Measurements from ENCODE around the gene GCHFR.

Gene GCHFR

DNA sequence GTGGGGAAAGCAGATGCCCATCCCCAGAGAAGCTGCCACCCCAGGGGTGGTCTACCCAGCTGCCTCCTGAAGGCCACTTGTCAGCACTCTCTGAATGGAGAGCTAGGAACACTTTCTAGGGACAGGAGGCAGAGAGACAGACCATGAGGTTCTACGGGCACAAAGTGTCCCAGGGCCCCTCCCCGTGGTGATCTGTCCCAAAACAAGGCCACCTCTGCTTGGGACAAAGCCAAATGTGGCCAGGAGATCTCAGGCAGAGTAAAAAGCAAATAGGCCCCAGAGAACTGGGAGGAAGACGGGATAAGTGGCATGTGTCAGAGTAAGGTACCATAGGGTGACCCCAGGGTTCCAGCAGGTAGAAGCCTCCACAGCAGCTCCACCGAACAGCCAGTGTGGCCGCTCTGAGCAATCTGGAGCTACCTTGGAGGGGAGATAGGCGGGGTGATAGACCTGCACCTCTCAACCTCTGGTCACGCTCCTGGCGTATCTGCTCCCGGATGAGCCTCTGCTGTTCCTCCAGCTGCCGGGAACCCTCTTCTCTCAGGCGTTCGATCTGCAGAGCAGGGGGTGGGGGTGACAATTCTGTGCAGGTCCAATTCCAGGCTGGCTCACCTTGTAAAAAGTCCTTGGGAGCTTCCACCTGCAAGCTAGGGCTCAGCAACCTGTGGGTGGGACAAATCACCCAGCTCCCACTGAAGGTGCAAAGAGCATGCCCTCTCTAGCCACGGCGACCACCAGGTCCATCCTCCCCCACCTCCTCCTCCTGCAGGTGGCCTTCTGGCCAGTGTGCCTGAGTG lies 12.1 kb downstream of the GCHFR start:
- Histone ChIP-seq H3K4me1 (ENCODE audit: control insufficient read depth, insufficient read depth, low read length) (no peaks in the 10 kb centered on the region), H3K27me3 (ENCODE audit: control insufficient read depth, insufficient read depth, low read length, poor library complexity, severe bottlenecking) (no peaks in the 10 kb centered on the region), H3K27ac (ENCODE audit: insufficient read depth, low read depth, low read length, poor library complexity, severe bottlenecking) (no peak overlapping the region), H3K4me3 (ENCODE audit: insufficient read depth, low read depth, low read length) (no peak overlapping the region), H3K36me3 (ENCODE audit: control insufficient read depth, insufficient read depth, low read length) (peaks cover 28% of the 10 kb centered on the region), H3K9me3 (ENCODE audit: control insufficient read depth, low read length) (no peaks in the 10 kb centered on the region)
- WGBS, 2 experiments = 95 to 96% methylated on average over 14 of the region's 14 CpGs

DNA sequence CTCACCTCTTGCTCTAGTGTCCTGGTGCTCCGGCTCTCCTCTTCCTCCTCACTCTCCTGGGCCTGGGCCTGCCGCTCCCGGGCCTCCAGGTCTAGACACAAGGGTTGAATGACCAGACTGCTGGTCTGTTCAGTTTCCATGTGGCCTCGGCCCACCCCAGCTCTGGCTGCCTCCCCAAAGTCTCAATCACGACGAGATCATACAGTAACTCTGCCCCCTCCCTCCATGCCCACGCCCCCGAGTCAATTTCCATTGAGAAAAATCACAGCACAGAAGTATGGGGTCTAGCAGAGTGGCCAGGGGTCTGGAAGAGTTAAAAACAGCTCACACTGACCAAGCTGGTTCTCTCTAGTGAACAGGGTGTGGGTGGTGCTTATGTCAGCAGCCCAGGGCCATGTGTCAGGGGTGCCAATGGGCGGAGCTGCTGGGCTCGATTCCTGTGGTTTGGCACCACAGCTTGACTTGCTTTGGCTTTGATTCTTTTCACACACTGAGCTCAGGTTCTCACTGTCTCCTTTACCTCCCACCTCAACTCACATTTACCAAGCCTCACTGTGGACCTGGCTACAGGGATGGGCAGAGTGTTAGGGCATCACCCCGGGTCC lies 12.8 kb downstream of the GCHFR start:
- H3K9me3 ChIP-seq (ENCODE audit: control insufficient read depth, low read length) = no peaks in the 10 kb centered on the region
- peaks cover 28% of the 10 kb centered on the region for H3K36me3 ChIP-seq (ENCODE audit: control insufficient read depth, insufficient read depth, low read length)
- no peaks in the 10 kb centered on the region for H3K4me1 ChIP-seq (ENCODE audit: control insufficient read depth, insufficient read depth, low read length)
- WGBS, 2 experiments = 94% methylated on average over 11 of the region's 11 CpGs
- no peak overlapping the region for H3K27ac ChIP-seq (ENCODE audit: insufficient read depth, low read depth, low read length, poor library complexity, severe bottlenecking)
- no peak overlapping the region for H3K4me3 ChIP-seq (ENCODE audit: insufficient read depth, low read depth, low read length)
- no peaks in the 10 kb centered on the region for H3K27me3 ChIP-seq (ENCODE audit: control insufficient read depth, insufficient read depth, low read length, poor library complexity, severe bottlenecking)

DNA sequence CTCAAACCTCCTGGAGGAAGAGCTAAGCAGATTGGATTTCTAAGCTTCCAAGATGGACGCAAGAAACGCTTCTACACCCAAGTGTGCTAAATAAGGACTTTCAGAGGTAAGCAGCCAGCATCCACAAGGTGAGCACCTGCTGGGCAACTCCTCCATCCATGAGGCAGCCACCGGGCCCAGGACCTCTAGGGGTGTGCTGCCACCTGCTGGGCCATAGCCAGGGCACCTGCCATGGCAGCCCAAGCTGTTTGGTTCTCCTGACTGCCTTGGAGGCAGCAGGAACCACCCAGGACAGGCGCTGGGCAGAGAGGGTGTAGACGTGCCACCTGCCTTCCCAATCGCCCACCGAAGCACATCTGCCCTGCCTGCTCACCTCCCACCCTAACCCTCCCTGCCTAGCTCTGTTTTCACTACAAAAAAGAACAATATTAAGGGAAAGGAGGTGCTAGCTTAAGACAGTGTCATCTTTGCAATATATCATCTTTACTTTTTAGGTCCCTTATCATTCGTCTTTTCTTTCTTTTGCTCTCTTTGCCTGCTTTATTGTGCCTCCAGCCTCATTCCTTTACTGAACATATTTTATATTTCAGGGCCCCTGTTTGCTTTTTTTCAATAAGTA lies 18.9 kb downstream of the GCHFR start:
- Histone ChIP-seq H3K4me3 (ENCODE audit: insufficient read depth, low read depth, low read length) (no peak overlapping the region), H3K27ac (ENCODE audit: insufficient read depth, low read depth, low read length, poor library complexity, severe bottlenecking) (peak overlapping the region; percentile 6), H3K27me3 (ENCODE audit: control insufficient read depth, insufficient read depth, low read length, poor library complexity, severe bottlenecking) (no peaks in the 10 kb centered on the region), H3K36me3 (ENCODE audit: control insufficient read depth, insufficient read depth, low read length) (peaks cover 11% of the 10 kb centered on the region), H3K9me3 (ENCODE audit: control insufficient read depth, low read length) (no peaks in the 10 kb centered on the region), H3K4me1 (ENCODE audit: control insufficient read depth, insufficient read depth, low read length) (no peaks in the 10 kb centered on the region)
- 76 to 78% methylated on average over 8 of the region's 8 CpGs for WGBS, 2 experiments

DNA sequence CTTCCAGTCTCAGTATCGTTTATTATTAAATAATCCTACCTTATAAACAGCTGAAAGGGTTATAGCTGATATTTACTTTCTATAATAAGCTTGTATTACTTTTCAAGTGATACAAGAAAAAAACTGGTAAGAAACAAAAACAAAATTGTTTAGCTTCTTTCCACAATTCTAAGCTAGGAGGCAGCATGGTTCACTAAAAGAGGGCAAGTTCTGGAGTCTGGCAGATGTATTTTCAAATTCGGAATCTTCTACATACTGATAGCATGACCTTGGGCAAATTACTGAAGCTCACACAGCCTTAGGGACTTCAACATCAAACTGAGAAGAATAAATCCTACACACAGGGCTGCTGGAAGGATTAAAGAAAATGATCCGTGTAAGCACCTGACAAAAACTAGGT lies 21.3 kb downstream of the GCHFR start:
- WGBS, 2 experiments = 88 to 96% methylated on average over 2 of the region's 3 CpGs
- H3K36me3 ChIP-seq (ENCODE audit: control insufficient read depth, insufficient read depth, low read length) = no peaks in the 10 kb centered on the region
- H3K27ac ChIP-seq (ENCODE audit: insufficient read depth, low read depth, low read length, poor library complexity, severe bottlenecking) = no peak overlapping the region
- H3K4me3 ChIP-seq (ENCODE audit: insufficient read depth, low read depth, low read length) = no peak overlapping the region
- H3K4me1 ChIP-seq (ENCODE audit: control insufficient read depth, insufficient read depth, low read length) = no peaks in the 10 kb centered on the region
- no peaks in the 10 kb centered on the region for H3K9me3 ChIP-seq (ENCODE audit: control insufficient read depth, low read length)
- no peaks in the 10 kb centered on the region for H3K27me3 ChIP-seq (ENCODE audit: control insufficient read depth, insufficient read depth, low read length, poor library complexity, severe bottlenecking)

DNA sequence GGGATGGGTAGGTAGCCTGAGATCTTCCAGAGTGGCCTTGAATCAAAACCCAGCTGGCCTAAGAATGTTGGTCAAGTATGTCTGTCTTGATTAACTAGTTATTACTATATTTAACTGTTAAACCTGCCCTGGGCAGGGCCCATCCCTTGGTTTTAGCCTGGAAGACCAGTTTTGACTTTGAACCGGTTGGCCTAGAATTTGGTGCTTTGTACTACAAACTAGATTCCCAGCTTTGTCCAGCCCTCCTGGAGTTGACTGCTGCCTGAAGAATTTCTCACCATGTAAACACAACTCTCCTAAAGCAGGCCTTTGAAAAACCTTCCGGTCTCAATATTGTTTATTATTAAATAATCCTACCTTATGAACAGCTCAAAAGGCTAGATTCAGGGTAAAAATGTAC lies 21.9 kb downstream of the GCHFR start:
- no peaks in the 10 kb centered on the region for H3K9me3 ChIP-seq (ENCODE audit: control insufficient read depth, low read length)
- H3K4me1 ChIP-seq (ENCODE audit: control insufficient read depth, insufficient read depth, low read length) = no peaks in the 10 kb centered on the region
- H3K36me3 ChIP-seq (ENCODE audit: control insufficient read depth, insufficient read depth, low read length) = no peaks in the 10 kb centered on the region
- no peaks in the 10 kb centered on the region for H3K27me3 ChIP-seq (ENCODE audit: control insufficient read depth, insufficient read depth, low read length, poor library complexity, severe bottlenecking)
- no peak overlapping the region for H3K4me3 ChIP-seq (ENCODE audit: insufficient read depth, low read depth, low read length)
- no peak overlapping the region for H3K27ac ChIP-seq (ENCODE audit: insufficient read depth, low read depth, low read length, poor library complexity, severe bottlenecking)
- 89 to 97% methylated on average over 1 to 2 of the region's 2 CpGs for WGBS, 2 experiments

DNA sequence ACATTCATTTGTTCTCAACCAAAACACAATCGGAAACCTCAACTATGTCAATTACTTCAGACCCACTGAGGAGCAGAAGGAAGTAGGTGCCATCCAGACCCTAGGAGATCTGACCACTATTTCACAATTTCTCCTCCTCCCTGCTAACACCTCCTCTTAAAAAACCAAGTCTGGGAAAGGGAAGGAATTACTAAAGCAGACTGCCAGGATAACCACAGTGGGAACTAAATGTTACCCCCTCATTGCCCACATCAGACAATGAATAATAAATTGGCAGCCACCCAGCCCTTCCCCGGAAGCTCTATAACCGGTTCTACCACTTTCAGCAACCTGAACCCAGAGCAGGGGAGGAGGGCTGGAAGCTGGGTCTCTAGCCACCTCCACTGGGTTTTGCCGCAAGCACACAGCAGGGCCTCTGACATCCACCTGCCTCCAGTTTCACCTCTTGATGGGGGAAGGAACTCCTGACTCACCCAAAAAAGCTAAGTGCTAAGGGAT lies 23.5 kb downstream of the GCHFR start:
- Histone ChIP-seq H3K9me3 (ENCODE audit: control insufficient read depth, low read length) (no peaks in the 10 kb centered on the region), H3K36me3 (ENCODE audit: control insufficient read depth, insufficient read depth, low read length) (no peaks in the 10 kb centered on the region), H3K27ac (ENCODE audit: insufficient read depth, low read depth, low read length, poor library complexity, severe bottlenecking) (no peak overlapping the region), H3K4me3 (ENCODE audit: insufficient read depth, low read depth, low read length) (no peak overlapping the region), H3K27me3 (ENCODE audit: control insufficient read depth, insufficient read depth, low read length, poor library complexity, severe bottlenecking) (no peaks in the 10 kb centered on the region), H3K4me1 (ENCODE audit: control insufficient read depth, insufficient read depth, low read length) (no peaks in the 10 kb centered on the region)
- WGBS, 2 experiments = 55 to 70% methylated on average over 4 of the region's 4 CpGs

DNA sequence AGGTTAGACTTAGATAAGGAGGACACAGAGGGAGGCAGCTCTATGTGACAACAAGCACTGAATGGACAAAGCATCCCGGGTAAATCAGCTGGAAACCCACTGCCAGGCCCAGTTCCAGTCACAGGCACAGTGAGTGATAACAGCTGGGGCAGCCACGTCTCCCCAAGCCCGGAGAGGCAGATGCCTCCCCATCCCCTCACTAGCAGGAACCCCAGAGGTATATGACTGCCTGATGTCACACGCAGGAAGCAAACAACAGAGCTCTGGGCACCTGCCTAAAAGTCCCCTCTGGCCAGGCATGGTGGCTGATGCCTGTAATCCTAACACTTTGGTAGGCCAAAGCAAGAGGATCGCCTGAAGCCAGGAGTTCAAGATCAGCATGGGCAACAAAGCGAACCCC lies 24.1 kb downstream of the GCHFR start:
- Histone ChIP-seq H3K27me3 (ENCODE audit: control insufficient read depth, insufficient read depth, low read length, poor library complexity, severe bottlenecking) (no peaks in the 10 kb centered on the region), H3K4me3 (ENCODE audit: insufficient read depth, low read depth, low read length) (no peak overlapping the region), H3K9me3 (ENCODE audit: control insufficient read depth, low read length) (no peaks in the 10 kb centered on the region), H3K4me1 (ENCODE audit: control insufficient read depth, insufficient read depth, low read length) (no peaks in the 10 kb centered on the region), H3K27ac (ENCODE audit: insufficient read depth, low read depth, low read length, poor library complexity, severe bottlenecking) (no peak overlapping the region), H3K36me3 (ENCODE audit: control insufficient read depth, insufficient read depth, low read length) (no peaks in the 10 kb centered on the region)
- 73 to 80% methylated on average over 6 of the region's 6 CpGs for WGBS, 2 experiments

DNA sequence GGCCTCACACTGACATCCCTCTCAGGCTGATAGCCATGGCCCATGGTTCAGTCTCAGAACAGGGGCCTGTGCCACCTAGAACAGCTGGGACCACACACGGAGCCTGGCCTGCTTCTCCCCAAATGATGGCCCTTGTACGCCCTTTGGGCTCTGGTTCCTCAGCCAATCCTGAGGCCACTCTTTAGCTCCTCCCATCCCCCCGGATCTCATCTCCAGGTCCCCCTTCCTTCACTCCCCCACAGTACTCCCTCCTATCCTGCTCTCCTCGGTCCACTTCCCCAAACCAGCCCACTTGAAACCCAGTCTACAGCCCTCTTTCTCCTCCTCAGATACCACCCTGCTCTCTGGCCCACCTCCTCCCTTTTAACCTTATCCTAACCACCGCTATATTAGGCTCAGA lies 25.3 kb downstream of the GCHFR start:
- no peak overlapping the region for H3K27ac ChIP-seq (ENCODE audit: insufficient read depth, low read depth, low read length, poor library complexity, severe bottlenecking)
- no peak overlapping the region for H3K4me3 ChIP-seq (ENCODE audit: insufficient read depth, low read depth, low read length)
- no peaks in the 10 kb centered on the region for H3K27me3 ChIP-seq (ENCODE audit: control insufficient read depth, insufficient read depth, low read length, poor library complexity, severe bottlenecking)
- 89 to 94% methylated on average over 5 of the region's 5 CpGs for WGBS, 2 experiments
- H3K4me1 ChIP-seq (ENCODE audit: control insufficient read depth, insufficient read depth, low read length) = no peaks in the 10 kb centered on the region
- no peaks in the 10 kb centered on the region for H3K9me3 ChIP-seq (ENCODE audit: control insufficient read depth, low read length)
- no peaks in the 10 kb centered on the region for H3K36me3 ChIP-seq (ENCODE audit: control insufficient read depth, insufficient read depth, low read length)

DNA sequence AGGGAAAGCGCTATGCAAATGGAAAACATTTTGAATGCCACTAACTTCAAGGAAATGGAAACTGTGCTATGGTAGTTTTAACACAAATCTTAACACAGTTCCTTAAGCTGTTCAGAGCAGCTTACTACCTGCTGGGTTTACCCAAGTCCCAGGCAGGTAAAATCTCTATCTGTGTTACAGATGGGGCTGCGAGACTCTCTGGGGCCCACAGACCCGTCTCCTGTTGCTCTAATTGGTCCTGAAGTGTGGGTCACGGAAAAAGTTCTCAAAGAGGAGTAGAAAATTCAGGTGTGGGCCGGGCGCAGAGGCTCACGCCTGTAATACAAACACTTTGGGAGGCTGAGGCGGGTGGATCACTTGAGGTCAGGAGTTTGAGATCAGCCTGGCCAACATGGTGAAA lies 26.1 kb downstream of the GCHFR start:
- 92 to 93% methylated on average over 7 to 8 of the region's 8 CpGs for WGBS, 2 experiments
- Histone ChIP-seq H3K36me3 (ENCODE audit: control insufficient read depth, insufficient read depth, low read length) (no peaks in the 10 kb centered on the region), H3K4me3 (ENCODE audit: insufficient read depth, low read depth, low read length) (no peak overlapping the region), H3K27me3 (ENCODE audit: control insufficient read depth, insufficient read depth, low read length, poor library complexity, severe bottlenecking) (no peaks in the 10 kb centered on the region), H3K27ac (ENCODE audit: insufficient read depth, low read depth, low read length, poor library complexity, severe bottlenecking) (no peak overlapping the region), H3K4me1 (ENCODE audit: control insufficient read depth, insufficient read depth, low read length) (no peaks in the 10 kb centered on the region), H3K9me3 (ENCODE audit: control insufficient read depth, low read length) (no peaks in the 10 kb centered on the region)

DNA sequence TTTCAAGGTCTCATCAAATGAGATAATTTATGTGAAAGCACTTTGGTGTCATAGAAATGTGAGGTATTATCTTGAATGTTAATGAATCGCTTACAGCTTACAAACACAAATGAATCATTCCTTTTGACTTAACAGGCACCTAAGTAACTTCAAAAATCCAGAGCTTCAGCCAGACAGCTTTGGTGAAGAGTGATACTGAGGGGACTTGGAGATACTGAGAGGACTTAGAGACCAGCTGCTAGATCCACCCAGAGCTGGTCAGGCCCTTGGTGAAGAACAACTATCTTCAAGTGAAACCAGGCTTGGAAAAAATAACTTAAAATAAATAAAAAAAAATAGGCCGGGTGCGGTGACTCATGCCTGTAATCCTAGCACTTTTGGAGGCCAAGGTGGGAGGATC lies 26.9 kb downstream of the GCHFR start:
- H3K9me3 ChIP-seq (ENCODE audit: control insufficient read depth, low read length) = no peaks in the 10 kb centered on the region
- no peak overlapping the region for H3K4me3 ChIP-seq (ENCODE audit: insufficient read depth, low read depth, low read length)
- H3K27ac ChIP-seq (ENCODE audit: insufficient read depth, low read depth, low read length, poor library complexity, severe bottlenecking) = no peak overlapping the region
- no peaks in the 10 kb centered on the region for H3K27me3 ChIP-seq (ENCODE audit: control insufficient read depth, insufficient read depth, low read length, poor library complexity, severe bottlenecking)
- no peaks in the 10 kb centered on the region for H3K4me1 ChIP-seq (ENCODE audit: control insufficient read depth, insufficient read depth, low read length)
- WGBS, 2 experiments = 94 to 100% methylated on average over 2 of the region's 3 CpGs
- no peaks in the 10 kb centered on the region for H3K36me3 ChIP-seq (ENCODE audit: control insufficient read depth, insufficient read depth, low read length)

All from ectodermal cell (in vitro differentiated cells).